Stimulated activated CD4-positive, alpha-beta T cell treated with anti-CD3 and anti-CD28 coated beads, Interleukin-4, amount 100 ng/mL, for 24 hours (primary cell): ENCODE results near the gene ZNF780A.
"Not testable (repeated sequence)": the region's sequence is repeated elsewhere in the genome, so short reads cannot be mapped to it uniquely, and the experiment has no call there.

ENCODE experiments used
- DNase-seq: peaks from one replicate; pipeline ENCODE4 v3.0.0-alpha.2; 2020

ZNF780A gene

GRCh38 chr19:40090241-40091204, at the start of gene ZNF780A:
Gene ZNF780A (minus strand): TSS chr19:40090943. CDS start chr19:40084753, 6,190 bp downstream.
- DNase-seq: peak; percentile 80

- peak; percentile 25 for DNase-seq
Measured at GRCh38 chr19:40139533-40140287, 49.0 kb upstream of the ZNF780A start.

- DNase-seq: no peak
Measured at GRCh38 chr19:40136818-40137217, 46.1 kb upstream of the ZNF780A start.

GRCh38 chr19:40134866-40135265, 44.1 kb upstream of the ZNF780A start:
- DNase-seq: no peak

- no peak for DNase-seq
Measured at GRCh38 chr19:40133491-40133890, 42.7 kb upstream of the ZNF780A start.

- no peak for DNase-seq
Measured at GRCh38 chr19:40130013-40130412, 39.3 kb upstream of the ZNF780A start.

GRCh38 chr19:40129425-40129824, 38.7 kb upstream of the ZNF780A start:
- no peak for DNase-seq

- DNase-seq: no peak
Measured at GRCh38 chr19:40128991-40129390, 38.2 kb upstream of the ZNF780A start.

- no peak for DNase-seq
Measured at GRCh38 chr19:40119380-40119779, 28.6 kb upstream of the ZNF780A start.

GRCh38 chr19:40118638-40119037, 27.9 kb upstream of the ZNF780A start:
- DNase-seq: not testable (repeated sequence)

- DNase-seq: no peak
Measured at GRCh38 chr19:40116075-40116474, 25.3 kb upstream of the ZNF780A start.

GRCh38 chr19:40114119-40114518, 23.4 kb upstream of the ZNF780A start:
- not testable (repeated sequence) for DNase-seq

- not testable (repeated sequence) for DNase-seq
Measured at GRCh38 chr19:40112271-40112670, 21.5 kb upstream of the ZNF780A start.

- DNase-seq: no peak
Measured at GRCh38 chr19:40110570-40110969, 19.8 kb upstream of the ZNF780A start.

GRCh38 chr19:40104754-40105153, 14.0 kb upstream of the ZNF780A start:
- DNase-seq: no peak

- DNase-seq: no peak
Measured at GRCh38 chr19:40103600-40103999, 12.9 kb upstream of the ZNF780A start.

- no peak for DNase-seq
Measured at GRCh38 chr19:40101813-40102212, 11.1 kb upstream of the ZNF780A start.

- DNase-seq: no peak
Measured at GRCh38 chr19:40093416-40093815, 2.7 kb upstream of the ZNF780A start.

- DNase-seq: no peak
Measured at GRCh38 chr19:40091205-40092129, 724 bp upstream of the ZNF780A start.

- DNase-seq: no peak
Measured at GRCh38 chr19:40089462-40089861, 1.3 kb downstream of the ZNF780A start.

- no peak for DNase-seq
Measured at GRCh38 chr19:40088299-40089047, 2.3 kb downstream of the ZNF780A start.

GRCh38 chr19:40084948-40085347, 5.8 kb downstream of the ZNF780A start:
- DNase-seq: no peak
